Stimulated activated CD8-positive, alpha-beta memory T cell treated with anti-CD3 and anti-CD28 coated beads, Interleukin-12 subunit alpha, Interleukin-12 subunit beta, amount 100 ng/mL, for 1 hour (primary cell): ENCODE data around the gene PRKCA.

Experiments
- DNase-seq: peaks from one replicate; pipeline ENCODE4 v3.0.0-alpha.2; 2020; ENCODE audit warnings: low read depth

Gene PRKCA

DNA sequence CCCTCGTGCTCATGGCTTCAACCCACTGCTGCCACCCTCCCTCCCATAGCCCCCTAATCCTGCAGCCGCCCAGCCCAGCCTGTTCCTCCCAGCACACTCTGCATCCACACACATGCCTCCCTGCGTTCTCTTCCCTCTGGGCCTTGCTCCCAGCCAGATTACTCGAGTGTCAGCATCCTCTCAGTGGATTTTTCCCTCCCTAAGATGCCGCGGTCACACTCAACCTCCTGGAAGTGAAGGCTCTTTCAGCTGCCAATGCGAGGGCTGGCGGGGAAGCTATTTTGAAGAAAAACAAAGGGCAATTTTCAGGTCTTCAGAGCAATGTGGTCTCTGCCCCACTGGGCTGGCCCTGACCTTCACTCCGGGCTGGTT lies 509.3 kb downstream of the PRKCA start:
- no peak for DNase-seq

DNA sequence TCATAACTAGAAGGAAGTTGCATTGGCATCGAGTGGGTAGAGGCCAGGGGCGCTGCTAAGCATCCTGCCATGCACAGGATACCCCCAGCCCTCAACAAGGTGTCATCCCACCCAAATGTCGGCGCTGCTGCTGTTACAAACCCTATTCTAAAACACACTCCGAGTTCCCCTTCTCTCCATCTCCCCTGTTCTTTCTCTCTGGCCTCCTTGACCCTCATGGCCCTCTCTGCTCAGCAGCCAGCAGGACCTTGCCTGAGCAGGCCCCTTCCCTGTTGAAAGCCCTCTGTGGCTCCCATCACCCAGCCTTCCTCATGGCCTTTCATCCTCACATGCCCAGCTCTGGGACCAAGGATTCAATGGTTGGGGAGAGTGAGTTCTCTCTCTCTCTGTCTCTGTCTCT lies 510.2 kb downstream of the PRKCA start:
- DNase-seq: no peak

DNA sequence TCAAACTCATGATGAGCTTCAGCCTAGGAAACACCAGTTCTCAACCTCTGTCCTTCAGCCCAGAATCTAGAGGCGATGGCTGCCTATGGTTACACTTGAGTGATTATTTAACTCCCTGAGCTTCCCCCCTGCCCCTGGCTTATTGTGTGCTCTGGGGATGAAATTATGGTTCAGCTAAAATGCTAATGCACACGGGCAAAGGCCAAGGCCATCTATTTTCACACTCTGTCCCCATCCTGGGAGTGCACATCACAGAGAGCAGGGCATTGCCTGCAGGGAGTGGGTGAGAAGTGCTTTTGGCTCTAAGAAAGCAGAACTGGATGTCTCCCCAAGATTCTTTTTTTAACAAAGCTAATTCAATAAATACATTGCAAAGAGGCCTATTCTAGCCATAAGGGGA lies 510.9 kb downstream of the PRKCA start:
- DNase-seq: no peak

DNA sequence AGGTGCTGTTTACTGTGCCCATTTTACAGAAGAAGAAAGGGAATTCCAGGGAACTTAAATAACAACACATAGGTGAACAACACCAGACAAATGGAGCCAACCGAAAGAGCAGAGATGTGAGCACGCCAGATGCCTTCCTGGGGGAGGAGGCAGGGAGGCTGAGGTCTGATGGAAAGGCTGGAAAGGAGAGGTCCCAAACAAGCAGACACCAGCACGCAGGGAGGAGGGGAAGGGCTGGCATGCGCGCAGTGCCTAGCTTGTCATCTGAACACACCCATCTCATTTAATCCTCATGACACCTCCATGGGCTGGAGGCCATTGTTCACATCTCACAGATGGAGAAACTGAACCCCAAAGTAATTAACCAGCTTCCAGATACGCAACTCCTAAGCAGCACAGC lies 511.6 kb downstream of the PRKCA start:
- DNase-seq: no peak

DNA sequence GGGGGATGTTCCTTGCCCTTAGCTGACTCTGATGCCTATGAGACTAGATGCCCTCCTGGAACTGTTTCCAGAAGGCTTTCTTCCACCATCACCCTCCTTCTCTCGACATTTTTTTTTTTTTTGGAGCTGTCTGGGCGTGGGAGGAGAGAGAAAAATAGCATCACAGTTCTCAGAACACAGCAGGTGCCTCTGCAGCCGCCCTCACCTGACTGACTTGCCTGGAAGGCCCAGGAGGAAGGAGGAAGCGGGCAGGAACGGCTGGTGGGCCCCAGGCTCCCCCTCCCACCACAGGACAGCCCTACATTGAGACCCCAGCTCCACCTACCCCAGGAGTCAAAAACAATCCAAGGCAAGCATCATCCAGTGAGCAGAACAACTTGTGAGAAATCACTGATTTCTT lies 512.2 kb downstream of the PRKCA start:
- no peak for DNase-seq

DNA sequence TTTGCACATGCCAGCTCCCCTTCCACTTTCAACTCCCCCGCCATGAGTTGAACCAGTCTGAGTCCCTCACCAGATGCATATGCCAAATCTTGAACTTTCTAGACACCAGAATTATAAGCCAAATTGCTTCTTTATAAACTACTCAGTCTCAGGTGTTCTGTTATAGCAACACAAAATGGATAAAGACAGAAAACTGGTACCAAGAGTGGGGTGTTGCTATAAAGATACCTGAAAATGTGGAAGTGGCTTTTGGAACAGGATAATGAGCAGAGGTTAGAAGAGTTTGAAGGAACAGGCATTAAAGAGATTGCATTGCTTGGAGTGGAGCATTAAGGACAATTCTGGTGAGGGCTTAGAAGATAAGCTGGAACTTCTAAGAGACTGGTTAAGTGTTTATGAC lies 515.3 kb downstream of the PRKCA start:
- DNase-seq: no peak

DNA sequence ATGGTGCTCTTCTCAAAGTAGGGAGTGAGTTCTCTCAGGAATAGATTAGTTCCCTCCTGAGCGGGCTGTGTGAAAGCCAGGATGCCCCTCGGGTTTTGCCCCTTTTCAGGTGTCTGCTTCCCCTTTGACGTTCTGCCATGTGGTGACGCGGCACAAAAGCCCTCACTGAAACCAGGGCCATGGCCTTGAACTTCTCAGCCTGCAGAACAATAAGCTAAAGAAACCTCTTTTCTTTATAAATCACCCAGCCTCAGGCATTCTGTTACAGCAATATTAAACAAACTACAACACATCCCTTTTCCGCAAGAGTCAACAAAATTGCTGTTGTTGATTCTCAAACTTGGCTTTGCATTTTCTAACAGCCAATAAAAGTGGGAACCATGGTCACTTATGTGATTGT lies 517.1 kb downstream of the PRKCA start:
- DNase-seq: no peak

DNA sequence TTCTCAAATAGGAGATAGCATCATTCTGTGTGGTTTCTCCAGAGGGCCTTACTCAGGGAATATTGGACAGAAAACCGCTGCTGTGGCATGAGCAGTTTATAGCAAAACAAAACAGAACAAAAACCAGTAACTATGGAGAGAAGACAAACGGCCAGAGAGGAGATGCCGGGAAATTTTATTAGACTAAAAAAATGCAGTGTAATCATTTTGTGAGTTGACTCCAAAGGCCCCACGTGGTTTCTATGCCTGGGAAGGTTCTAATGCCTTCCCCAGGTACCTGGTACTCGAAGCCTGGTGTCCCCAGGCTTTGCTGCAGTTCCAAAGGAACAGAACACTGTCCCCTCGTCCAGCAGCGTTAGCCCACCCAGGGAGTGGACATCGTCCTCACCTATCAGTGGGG lies 519.6 kb downstream of the PRKCA start:
- no peak for DNase-seq

DNA sequence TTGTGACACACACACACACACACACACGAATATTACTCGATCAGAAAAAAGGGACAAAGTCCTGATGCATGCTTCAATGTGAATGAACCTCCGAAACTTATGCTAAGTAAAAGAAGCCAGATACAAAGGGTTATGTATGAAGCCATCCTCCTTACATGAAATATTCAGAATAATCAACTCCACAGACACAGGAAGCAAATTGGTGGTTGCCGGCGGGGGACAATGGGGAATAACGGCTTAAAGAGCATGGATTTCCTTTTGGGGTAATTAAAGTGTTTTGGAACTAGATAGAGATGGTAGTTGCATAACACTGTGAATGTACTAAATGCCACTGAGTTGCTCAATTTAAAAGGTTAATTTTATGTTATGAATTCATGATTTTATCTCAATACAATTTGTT lies 524.4 kb downstream of the PRKCA start:
- no peak for DNase-seq

DNA sequence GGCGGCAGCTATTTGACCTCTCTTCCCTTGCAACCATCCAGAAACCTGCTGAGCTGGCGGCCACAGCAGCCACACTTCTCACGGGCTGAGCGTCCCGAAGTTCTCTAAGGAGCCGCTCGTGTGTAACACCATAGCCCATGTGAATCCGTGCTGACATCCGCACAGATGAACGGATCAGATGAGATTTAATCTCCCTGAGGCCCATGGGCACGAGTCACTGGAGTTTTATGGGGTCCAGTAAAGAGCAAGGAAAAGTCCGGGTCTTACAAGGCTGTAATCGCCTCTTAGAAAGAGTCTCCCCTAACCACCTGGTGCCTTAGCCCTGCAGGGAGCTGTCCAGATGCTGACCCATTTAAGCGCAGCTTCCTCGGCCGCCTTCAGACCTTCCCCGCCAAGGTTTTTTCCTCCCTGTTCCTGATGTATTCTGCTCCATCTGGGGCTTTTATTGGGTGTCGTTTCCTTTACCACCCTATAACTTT lies 527.0 kb downstream of the PRKCA start:
- DNase-seq: no peak

DNA sequence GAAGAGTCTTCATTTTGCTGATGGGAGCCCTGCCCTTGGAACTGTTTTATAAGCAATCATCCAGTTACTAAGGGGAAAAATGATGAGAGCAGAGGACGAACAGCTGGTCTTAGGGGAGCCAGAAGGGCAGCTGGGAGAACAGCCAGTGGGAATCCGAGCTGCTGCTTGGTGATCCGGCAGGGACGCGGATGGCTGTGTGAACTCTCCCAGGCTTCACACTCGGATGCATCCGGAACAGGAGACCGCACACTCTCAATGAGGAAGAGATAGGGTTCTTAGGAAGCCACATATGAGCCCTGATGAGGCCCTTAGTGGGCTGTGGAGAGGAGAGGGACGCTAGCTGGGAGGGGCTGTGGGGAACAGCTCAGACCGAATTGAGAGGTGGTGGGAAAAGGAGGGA lies 527.5 kb downstream of the PRKCA start:
- DNase-seq: no peak

DNA sequence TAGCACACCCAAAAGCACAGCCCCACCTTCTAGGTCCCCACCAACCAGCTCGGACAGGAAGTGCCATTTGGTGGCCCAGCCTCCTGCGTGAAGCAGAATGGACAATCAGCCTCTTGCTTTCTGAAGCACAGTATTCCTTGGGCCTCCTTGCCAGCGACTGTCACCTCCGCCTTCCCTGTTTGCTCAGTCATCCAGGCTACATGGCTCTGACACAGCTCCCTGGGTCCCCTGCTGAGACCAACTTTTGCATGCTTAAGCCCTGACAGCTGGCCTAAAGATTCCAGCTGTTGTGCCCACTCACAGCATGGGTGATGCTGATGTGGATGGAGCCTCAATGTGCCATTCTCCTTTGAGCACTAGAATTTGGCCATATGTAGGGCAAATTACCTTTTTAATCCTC lies 528.0 kb downstream of the PRKCA start:
- no peak for DNase-seq

DNA sequence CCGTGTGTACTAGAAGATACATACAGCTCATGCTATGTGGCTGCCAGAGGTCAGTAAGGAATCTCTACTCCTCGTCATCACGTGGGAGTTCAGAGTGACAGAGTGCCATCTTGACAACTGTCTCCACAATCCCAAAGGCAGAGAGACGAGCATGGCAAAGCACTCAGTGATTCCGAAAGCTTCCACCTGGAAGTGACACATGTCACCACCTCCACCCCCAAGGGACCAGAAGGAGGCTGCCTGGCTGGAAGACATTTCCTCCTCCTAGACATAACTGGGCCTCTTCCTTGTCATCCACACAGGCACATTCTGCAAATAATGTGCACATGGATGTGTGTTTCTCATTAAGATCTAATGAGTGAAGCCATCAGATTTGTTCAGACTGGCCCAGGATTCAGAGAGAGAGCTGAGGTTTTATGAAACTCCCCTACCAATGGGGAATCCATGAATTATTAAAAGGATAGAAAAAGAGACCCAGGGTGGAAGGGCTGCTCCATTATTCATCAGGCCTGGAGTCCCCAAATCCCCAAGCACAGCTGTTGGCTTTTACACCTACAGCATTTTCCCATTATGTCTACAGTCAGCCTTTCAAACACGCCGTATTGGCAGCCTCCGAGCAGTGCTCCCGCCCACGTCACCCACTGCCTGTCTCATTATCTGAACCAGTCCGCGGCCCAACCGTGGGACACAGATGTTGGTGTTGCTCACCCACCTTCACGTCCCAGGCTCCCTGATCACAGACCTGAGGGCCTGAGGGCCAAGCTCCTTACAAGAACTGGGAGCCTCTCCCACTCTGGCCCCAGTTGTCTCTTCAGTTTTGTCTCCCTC lies 529.2 kb downstream of the PRKCA start:
- no peak for DNase-seq

DNA sequence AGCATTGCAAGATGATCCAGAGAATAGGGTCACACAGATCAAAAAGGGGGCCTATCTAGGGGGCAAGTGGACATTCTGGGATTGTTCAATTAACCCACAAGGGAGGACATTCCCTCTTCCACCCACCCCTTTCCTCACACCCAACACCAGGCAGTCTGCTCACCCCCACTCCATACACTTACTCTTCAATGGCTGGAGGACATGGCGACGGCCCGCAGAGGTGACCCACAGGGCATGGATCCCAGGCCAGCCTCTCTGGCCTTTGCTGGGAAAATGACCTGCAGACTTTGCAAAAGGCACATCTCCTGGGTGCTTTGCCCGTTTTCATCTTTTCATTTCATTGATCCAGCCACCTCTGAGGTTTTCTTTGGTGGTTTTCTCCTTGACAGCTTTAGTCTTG lies 530.8 kb downstream of the PRKCA start:
- no peak for DNase-seq

DNA sequence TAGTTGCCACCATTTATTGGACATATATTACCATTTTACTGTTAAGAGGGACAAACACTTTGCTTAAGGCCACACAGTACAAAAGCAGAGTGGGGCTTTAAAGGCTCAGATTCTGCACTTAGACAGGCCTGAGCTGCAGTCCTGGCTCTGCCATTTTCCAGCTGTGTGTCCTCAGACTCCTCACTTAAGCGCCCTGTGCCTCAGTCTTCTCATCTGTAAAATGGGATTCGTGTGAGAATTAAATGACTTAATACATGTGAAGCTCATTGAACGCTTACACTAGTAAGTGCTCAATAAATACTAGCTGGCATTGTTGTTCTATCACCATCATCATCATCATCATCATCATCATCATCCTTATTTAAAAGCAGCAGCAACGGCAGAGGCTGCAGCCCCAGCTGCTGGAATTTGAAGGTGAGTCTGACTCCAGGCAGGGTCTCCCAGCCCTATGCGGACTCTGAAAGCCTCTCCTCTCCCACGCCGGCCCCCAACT lies 532.1 kb downstream of the PRKCA start:
- DNase-seq: no peak

DNA sequence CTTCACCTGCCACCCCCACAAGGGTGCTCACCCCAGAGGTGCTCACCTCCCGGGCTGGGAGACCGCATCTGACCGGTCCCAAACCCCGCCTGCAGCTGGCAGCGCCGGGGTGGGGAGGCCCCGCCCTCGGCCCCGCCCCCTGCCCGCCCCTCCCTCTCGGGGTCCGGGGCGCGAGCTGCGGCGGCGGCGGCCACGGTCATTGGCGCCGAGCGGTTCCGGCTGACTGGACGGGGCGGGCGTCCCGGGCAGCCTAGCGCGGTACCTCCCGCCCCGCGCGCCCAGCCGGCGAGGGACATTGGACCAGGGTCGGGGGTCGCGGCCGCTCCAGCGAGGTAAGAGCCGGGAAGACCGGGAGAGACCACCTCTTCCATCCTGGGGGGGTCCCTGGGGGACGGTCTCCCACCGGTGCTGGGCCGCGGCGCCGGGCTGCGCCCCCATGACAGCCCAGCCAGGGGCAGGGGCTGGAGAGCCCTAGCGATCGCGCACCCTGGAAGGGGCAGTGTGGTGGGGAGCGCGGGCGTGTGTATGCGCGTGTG lies 532.6 kb downstream of the PRKCA start, which contains the start of gene CACNG5:
CACNG5 (plus strand) TSS at position 199 of the 536 bp plus-strand sequence. CDS start 42,216 bp downstream, outside the sequence.
- no peak for DNase-seq

DNA sequence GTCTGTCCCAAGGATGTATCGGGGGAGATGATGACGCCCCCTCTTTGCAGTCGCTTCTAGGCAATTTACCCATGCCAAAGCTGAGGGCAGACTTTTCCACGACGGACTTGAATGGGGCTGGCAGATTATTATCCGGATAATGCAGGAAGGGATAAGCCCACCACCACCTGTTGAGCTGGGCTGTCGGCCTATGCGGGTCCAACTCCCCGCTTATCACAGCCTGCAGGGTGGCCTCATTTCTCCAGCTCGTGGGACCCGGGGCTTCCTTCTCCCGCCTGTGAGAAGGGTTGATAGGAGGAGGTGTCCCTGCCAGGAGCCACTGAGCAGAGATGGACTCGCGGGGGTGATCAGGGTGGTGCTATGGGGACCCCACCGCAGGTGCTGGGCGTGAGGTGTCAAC lies 533.1 kb downstream of the PRKCA start:
- DNase-seq: no peak

DNA sequence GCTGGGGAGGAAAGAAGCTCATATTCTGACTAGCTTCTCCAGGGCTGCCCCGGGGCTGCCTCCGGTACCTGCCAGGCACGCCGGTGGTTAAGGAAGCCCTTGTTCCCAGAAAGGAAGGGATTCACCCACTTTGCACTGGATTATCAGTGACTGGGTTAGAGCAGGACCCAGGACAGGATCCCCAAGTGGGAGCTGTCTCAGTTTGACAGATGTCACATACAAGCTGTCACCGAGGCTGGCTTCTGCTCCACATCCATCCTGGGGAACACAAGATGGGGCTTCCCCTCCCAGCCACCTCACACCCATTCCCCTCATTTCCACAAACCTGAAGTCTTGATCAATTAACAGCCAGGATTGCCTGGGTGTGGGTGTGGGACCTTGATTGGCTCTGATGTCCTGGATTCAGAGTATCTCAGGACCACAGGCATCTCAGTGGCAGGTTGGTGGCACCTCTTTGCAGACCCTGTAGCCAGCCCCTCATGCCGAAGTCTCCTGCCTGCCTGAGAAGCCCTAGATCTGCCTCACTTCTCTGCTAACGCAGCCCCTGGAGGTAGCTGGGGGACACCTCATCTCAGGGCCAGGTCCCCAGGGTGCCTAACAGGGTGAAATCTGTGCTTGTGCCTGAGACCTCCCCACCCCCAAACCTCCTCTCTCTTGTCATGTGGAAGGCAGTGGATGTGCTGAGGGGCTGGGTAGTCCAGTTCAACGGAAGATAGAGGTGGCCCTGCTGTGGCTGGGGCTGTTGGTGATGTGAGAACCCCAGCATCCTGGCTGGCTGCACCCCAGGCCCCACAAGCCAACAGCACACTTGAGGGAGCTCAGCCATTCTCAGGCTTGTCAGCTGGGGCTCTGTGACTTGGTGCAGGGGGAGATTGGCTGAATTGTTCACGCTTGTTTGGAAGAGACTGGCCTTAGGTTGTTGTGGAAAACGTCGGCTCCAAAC lies 533.9 kb downstream of the PRKCA start:
- DNase-seq: no peak

DNA sequence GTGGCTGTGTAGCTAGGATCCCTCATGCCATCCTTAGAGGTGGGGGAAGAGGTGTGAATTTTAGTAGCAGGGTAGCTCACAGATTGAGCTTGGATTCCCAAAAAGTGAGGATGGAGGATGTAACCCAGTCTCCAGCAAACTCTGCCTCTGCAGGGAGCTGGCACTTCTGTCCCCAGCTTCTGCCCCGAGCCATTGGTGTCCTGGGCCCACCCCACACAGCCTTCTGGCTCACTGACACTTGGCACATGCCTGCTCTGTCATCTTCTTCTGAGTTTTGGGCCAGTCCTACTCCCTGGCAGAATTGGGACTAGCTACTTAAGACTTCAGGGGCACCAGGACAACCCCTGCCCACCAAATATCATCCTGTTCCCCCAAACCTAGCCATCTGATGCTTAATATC lies 534.8 kb downstream of the PRKCA start:
- no peak for DNase-seq

DNA sequence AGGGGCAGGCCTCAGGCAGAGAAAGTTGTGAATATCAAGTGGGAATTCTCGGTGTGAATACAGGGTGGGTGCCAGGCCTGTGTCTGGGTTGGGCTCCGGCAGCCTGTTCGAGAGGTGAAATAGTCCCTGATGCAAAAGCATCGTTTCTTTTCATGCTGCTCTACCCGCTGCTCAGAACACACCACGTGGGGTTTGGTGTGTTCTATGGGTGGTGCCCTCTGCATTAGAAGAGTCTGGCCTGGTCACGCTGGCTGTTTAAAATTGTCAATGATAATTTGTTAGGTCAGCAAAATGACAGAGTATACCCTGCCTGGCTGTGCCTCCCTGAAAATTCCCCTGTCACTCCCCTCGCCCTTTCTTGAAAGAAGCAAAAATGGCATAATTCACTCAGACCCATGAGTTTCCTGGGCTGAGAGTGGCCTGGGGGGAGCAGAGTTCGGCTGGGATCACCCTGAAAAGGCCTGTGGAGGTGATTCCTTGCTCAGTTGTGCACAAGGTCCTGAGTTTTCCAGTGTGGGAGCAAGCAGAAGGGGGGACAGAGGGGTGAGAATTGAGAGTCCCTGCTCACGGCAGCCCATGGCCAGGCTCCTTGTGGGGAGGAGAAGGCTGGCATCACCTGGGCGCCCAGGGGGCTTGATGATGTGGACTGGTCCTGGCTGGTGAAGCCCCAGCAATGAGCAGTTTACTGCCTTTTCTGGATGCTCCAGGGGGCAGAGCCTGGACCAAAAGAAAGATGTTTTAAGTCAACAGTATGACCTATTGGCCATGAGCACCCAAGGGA lies 535.7 kb downstream of the PRKCA start:
- DNase-seq: no peak

DNA sequence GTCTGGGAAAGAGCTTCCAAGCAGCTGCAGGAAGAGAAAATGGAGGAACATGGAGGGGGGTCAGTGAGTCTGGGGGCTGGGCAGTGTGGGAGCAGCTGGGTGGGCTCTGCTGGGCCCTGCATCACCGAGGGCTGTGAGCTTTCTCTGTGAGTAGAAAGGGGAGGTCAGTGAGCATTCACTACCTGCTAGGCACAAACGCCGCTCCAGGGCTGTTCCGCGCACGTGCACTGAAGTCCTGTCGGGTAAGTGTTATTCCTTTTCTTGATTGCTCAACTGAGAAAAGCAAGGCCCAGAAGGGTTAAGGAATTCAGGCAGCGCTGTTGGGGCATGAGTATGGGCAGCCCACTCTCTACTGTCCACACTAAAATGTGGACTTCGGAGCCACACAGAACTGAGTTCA lies 537.2 kb downstream of the PRKCA start:
- DNase-seq: no peak

DNA sequence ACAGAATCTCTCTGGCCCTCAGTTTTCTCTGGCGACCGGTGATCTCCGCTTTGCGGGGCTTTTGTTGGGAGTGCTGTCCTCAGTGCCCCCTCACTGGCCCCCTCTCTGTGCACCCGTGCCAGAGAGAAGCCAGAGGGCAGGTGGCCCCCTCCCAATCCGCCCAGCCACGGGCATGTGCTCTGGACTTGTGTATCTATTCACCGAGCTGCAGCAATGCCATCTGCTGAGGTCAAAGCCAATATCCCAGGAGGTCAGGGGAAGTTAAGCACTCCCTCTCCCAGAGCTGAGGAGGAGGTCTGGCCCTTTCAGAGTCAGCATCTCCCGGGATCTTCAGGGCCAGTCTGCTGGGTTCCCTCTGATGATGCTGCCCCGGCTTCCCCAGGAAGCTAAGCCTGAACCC lies 537.6 kb downstream of the PRKCA start:
- no peak for DNase-seq
